ENCODE results near the gene RANBP2.

DNA sequence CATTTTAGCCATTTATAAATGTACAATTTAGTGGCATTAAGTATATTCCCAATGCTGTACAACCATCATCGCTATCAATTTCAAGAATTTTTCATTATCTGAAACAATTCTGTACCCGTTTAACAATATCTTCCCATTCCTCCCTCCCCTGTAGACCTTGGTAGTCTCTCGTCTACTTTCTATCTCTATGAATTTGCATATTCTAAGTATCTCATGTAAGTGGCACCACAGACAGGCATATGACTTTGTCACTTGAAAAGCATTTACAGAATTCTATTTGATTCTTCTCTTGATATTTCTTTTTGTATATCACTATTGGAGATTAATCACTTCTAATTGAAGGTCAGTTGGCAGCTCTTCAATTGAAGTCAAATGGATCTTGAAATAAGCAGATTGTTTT is 115.3 kb downstream of the RANBP2 start:
- no peak for TF ChIP-seq EZH2phosphoT487 (IDR thresholded peaks at IDR 0.05; ENCODE audit: borderline replicate concordance, low read length)
- TF ChIP-seq, protein P1, sequence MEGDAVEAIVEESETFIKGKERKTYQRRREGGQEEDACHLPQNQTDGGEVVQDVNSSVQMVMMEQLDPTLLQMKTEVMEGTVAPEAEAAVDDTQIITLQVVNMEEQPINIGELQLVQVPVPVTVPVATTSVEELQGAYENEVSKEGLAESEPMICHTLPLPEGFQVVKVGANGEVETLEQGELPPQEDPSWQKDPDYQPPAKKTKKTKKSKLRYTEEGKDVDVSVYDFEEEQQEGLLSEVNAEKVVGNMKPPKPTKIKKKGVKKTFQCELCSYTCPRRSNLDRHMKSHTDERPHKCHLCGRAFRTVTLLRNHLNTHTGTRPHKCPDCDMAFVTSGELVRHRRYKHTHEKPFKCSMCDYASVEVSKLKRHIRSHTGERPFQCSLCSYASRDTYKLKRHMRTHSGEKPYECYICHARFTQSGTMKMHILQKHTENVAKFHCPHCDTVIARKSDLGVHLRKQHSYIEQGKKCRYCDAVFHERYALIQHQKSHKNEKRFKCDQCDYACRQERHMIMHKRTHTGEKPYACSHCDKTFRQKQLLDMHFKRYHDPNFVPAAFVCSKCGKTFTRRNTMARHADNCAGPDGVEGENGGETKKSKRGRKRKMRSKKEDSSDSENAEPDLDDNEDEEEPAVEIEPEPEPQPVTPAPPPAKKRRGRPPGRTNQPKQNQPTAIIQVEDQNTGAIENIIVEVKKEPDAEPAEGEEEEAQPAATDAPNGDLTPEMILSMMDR (IDR thresholded peaks at IDR 0.05; ENCODE audit: low read depth, low read length, poor library complexity, severe bottlenecking) = no peak
